RWPE2 (cell line): ENCODE measurements around the gene BACE1.

Experiments used
- ATAC-seq: fragments of 200-7000 bp; cut with Tn5 transposase; 3 replicates; pipeline ENCODE4 v1.9.1; 2021; ENCODE audit warnings: low read depth
- DNase-seq: peaks from one replicate; pipeline ENCODE4 v3.0.0-alpha.2; 2020; ENCODE audit warnings: low spot score
- H3K27ac ChIP-seq: fragments of 450-650 bp; 2 replicates; pipeline ENCODE4 v1.5.1; 2017; ENCODE audit warnings: mild to moderate bottlenecking; ENCODE audit not compliant: poor library complexity, severe bottlenecking
- H3K27me3 ChIP-seq: fragments of 250-450 bp; sonication (Bioruptor Pico); 2 replicates; pipeline ENCODE4 v1.5.1; 2021; ENCODE audit warnings: mild to moderate bottlenecking, moderate library complexity; ENCODE audit not compliant: insufficient read depth, poor library complexity, severe bottlenecking
- H3K36me3 ChIP-seq: fragments of 250-450 bp; sonication (Bioruptor Pico); 2 replicates; pipeline ENCODE4 v1.5.1; 2020; ENCODE audit warnings: low read depth, mild to moderate bottlenecking, moderate library complexity
- H3K4me1 ChIP-seq: fragments of 250-450 bp; sonication (Bioruptor Pico); 2 replicates; pipeline ENCODE4 v1.5.1; 2021; ENCODE audit warnings: mild to moderate bottlenecking, moderate library complexity; ENCODE audit not compliant: insufficient read depth, poor library complexity, severe bottlenecking
- H3K4me3 ChIP-seq: fragments of 250-450 bp; sonication (Bioruptor Pico); 2 replicates; pipeline ENCODE4 v1.5.1; 2021; ENCODE audit warnings: mild to moderate bottlenecking, moderate library complexity; ENCODE audit not compliant: severe bottlenecking
- H3K9me3 ChIP-seq: fragments of 250-450 bp; sonication (Bioruptor Pico); 2 replicates; pipeline ENCODE4 v1.5.1; 2021; ENCODE audit warnings: mild to moderate bottlenecking, moderate library complexity; ENCODE audit not compliant: severe bottlenecking
- TF ChIP-seq, protein P1 (sequence below): fragments of 450-650 bp; IDR thresholded peaks from one replicate; pipeline ENCODE4 v1.5.1; 2017; ENCODE audit warnings: mild to moderate bottlenecking, moderate library complexity; ENCODE audit not compliant: poor library complexity, severe bottlenecking

Gene BACE1

DNA sequence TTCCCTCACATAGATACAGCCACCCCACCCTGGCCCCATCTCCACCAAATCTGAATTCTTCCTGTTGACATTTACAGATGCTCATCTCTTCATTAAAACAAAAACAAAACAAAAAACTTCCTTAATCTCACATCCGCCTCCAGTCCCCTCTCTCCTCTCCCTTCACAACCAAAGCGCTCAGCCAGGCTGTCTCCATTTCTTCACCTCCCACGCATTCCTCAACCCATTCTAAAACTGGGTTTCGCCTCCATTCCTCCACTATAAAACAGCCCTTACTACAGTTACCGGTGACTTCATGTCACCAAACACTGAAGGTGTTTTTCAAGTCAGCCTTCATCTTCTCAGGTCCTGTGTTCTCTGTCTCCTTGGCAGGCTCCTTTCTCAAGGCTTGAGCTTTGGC lies 15.3 kb downstream of the BACE1 start:
- no peak for DNase-seq
- Histone ChIP-seq H3K9me3 (no peaks in the 10 kb centered on the region), H3K4me1 (no peaks in the 10 kb centered on the region), H3K36me3 (no peaks in the 10 kb centered on the region), H3K27me3 (no peaks in the 10 kb centered on the region), H3K27ac (no peak overlapping the region), H3K4me3 (no peak overlapping the region)
- TF ChIP-seq, protein P1, sequence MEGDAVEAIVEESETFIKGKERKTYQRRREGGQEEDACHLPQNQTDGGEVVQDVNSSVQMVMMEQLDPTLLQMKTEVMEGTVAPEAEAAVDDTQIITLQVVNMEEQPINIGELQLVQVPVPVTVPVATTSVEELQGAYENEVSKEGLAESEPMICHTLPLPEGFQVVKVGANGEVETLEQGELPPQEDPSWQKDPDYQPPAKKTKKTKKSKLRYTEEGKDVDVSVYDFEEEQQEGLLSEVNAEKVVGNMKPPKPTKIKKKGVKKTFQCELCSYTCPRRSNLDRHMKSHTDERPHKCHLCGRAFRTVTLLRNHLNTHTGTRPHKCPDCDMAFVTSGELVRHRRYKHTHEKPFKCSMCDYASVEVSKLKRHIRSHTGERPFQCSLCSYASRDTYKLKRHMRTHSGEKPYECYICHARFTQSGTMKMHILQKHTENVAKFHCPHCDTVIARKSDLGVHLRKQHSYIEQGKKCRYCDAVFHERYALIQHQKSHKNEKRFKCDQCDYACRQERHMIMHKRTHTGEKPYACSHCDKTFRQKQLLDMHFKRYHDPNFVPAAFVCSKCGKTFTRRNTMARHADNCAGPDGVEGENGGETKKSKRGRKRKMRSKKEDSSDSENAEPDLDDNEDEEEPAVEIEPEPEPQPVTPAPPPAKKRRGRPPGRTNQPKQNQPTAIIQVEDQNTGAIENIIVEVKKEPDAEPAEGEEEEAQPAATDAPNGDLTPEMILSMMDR, result no peak
- no peak for ATAC-seq

GRCh38 chr11:117300283-117300663 lies 15.8 kb downstream of the BACE1 start:
- H3K4me3 ChIP-seq, result no peak overlapping the region

GRCh38 chr11:117299351-117300282 lies 16.4 kb downstream of the BACE1 start:
- H3K36me3 ChIP-seq, result no peaks in the 10 kb centered on the region
- no peak for ATAC-seq
- no peak overlapping the region for H3K4me3 ChIP-seq
- TF ChIP-seq, protein P1, result no peak
- no peaks in the 10 kb centered on the region for H3K4me1 ChIP-seq
- H3K27me3 ChIP-seq, result no peaks in the 10 kb centered on the region
- H3K9me3 ChIP-seq, result no peaks in the 10 kb centered on the region
- H3K27ac ChIP-seq, result no peak overlapping the region
- no peak for DNase-seq

More at GRCh38 chr11:117300283-117300663, 15.8 kb downstream of the BACE1 start:
- Histone ChIP-seq H3K27ac (no peak overlapping the region), H3K36me3 (no peaks in the 10 kb centered on the region), H3K27me3 (no peaks in the 10 kb centered on the region), H3K4me1 (no peaks in the 10 kb centered on the region), H3K9me3 (no peaks in the 10 kb centered on the region)
- ATAC-seq, result peak; percentile 12; the same call in 1 of the 3 replicates
- TF ChIP-seq, protein P1, result no peak
- DNase-seq, result no peak

DNA sequence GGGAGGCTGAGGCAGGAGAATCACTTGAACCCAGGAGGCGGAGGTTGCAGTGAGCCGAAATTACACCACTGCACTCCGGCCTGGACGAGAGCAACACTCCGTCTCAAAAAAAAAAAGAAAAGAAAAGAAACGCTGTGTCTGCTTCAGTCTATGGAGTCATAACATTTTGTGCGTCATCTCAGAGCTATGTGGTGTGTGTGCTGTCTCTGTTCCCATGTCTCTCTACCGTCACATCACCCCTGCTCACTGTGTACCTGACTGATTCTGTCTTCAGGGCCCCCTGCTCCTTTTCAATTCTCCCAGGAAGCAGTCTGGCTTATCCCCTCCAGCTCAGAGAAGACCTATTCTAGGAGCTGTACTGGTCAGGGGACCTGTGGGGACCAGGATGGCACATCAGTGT lies 17.9 kb downstream of the BACE1 start:
- no peaks in the 10 kb centered on the region for H3K27me3 ChIP-seq
- no peaks in the 10 kb centered on the region for H3K36me3 ChIP-seq
- H3K4me1 ChIP-seq, result no peaks in the 10 kb centered on the region
- ATAC-seq (no peak), DNase-seq (no peak)
- TF ChIP-seq, protein P1, result no peak
- no peaks in the 10 kb centered on the region for H3K9me3 ChIP-seq
- H3K4me3 ChIP-seq, result no peak overlapping the region
- H3K27ac ChIP-seq, result no peak overlapping the region

DNA sequence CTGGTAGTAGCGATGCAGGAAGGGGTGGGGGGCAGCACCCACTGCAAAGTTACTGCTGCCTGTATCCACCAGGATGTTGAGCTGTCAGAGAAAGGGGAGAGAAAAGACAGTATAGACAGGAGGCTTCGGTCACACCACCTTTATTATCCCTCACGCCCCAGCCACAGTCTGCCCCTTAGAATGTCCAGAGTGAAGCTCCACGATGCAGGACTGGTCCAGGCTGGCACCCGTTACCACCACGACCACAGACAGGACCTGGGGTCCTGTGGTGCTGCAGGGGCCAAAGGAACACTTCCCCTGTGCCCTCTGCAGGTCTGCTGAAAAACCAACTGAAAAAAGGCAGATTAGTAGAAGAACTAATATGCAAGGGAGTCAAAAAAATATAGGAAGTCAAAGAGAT lies 19.2 kb downstream of the BACE1 start:
- ATAC-seq, result no peak
- H3K4me1 ChIP-seq, result no peaks in the 10 kb centered on the region
- no peaks in the 10 kb centered on the region for H3K27me3 ChIP-seq
- H3K9me3 ChIP-seq, result no peaks in the 10 kb centered on the region
- no peak overlapping the region for H3K4me3 ChIP-seq
- no peaks in the 10 kb centered on the region for H3K36me3 ChIP-seq
- H3K27ac ChIP-seq, result no peak overlapping the region
- no peak for DNase-seq
- TF ChIP-seq, protein P1, result no peak
